GM12874 (cell line): ENCODE measurements around the gene KRTAP5-5.

Source experiments
- TF ChIP-seq, protein P1 (sequence below): IDR thresholded peaks from 2 replicates; pipeline ENCODE4 v1.5.1; 2011; ENCODE audit warnings: low read depth, mild to moderate bottlenecking, control low read depth, low read length, moderate library complexity; ENCODE audit not compliant: insufficient read depth

Gene KRTAP5-5

DNA sequence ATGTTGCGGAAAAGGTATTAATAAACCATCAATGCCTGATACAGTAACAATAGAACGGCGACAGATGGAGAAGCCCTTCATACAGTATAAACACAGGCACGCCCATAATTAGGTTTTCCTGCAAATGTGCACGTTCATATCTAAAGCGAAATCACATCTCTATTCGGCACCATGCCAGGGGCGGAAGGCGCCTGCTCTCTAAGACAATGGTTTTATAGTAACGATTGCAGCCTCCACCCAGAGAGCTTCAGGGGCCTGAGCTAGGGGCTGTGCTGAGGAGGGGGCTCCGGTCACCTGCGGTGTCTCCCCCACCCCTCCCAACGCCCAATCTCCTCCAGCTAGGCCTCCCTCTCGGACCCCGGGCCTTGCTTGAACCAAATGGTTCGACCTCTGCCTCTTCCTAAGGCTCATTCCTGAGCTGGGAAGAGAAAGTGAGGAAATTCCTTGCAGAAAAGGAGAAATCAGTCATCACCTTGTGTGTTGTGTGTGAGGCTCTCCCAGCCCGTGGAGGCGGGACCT lies 9.6 kb downstream of the KRTAP5-5 start:
- TF ChIP-seq, protein P1, sequence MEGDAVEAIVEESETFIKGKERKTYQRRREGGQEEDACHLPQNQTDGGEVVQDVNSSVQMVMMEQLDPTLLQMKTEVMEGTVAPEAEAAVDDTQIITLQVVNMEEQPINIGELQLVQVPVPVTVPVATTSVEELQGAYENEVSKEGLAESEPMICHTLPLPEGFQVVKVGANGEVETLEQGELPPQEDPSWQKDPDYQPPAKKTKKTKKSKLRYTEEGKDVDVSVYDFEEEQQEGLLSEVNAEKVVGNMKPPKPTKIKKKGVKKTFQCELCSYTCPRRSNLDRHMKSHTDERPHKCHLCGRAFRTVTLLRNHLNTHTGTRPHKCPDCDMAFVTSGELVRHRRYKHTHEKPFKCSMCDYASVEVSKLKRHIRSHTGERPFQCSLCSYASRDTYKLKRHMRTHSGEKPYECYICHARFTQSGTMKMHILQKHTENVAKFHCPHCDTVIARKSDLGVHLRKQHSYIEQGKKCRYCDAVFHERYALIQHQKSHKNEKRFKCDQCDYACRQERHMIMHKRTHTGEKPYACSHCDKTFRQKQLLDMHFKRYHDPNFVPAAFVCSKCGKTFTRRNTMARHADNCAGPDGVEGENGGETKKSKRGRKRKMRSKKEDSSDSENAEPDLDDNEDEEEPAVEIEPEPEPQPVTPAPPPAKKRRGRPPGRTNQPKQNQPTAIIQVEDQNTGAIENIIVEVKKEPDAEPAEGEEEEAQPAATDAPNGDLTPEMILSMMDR = no peak

DNA sequence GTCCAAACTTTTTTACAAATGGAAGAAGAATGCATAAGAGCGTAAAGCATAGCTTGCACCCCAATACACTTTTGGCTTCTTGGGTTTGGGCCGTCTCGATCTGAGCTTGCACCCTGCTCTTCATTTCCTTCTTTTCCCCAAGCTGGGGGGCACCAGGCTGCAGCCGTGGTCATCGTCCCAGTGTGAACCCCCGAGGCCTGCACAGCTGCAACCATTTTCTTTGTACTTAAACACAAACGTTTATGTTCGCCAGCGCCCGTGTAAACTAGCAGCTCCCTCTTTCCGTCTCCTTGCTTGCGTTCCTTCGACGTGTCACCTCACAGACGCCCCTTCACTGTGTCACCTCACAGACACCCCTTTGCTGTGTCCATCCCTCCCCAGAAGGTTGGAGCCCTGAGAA lies 10.1 kb downstream of the KRTAP5-5 start:
- TF ChIP-seq, protein P1 = no peak

GRCh38 chr11:1640076-1640946 lies 10.7 kb downstream of the KRTAP5-5 start:
- TF ChIP-seq, protein P1 = peak; percentile 85

GRCh38 chr11:1641096-1641495 lies 11.5 kb downstream of the KRTAP5-5 start:
- TF ChIP-seq, protein P1 = no peak

DNA sequence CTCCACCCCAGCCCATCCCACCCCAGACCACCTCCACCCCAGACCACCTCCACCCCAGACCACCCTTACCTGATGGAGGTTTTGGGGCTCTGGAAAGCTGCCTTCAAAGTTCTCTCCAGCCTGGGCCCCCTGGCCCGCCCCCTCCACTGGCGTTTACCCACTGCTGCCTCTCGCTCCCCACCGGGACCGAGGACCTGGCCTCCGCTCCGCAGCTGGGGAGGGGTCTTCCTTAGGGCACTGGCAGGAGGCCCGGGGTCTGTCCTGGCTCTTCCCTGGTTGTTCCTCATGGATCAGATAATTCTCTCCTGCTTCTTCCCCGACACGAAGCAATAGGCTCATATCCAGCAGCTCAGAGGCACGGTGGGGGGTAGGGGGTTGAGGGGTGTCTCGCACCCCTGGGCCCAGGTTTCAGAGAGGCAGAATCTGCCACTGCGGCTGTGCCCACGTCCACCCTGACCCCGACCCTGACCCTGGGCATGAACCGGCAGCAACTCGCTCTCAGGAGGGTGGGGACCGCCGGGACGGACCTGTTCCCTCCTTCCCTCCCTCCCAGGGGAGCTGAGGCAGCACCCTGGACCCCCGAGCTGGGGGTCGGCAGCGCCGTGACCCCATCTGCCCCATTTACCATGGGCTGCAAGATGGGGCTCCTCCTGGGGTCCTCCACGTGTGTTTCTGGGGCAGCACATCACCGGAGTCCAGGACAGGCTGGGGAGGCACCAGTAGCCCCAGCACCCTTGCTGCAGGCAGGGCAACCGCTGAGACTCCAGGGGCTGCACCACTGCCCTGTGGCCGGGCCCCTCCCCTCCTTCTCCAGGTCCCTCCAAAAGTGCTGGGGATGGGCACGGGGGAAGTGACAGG lies 12.9 kb downstream of the KRTAP5-5 start:
- TF ChIP-seq, protein P1 = no peak

DNA sequence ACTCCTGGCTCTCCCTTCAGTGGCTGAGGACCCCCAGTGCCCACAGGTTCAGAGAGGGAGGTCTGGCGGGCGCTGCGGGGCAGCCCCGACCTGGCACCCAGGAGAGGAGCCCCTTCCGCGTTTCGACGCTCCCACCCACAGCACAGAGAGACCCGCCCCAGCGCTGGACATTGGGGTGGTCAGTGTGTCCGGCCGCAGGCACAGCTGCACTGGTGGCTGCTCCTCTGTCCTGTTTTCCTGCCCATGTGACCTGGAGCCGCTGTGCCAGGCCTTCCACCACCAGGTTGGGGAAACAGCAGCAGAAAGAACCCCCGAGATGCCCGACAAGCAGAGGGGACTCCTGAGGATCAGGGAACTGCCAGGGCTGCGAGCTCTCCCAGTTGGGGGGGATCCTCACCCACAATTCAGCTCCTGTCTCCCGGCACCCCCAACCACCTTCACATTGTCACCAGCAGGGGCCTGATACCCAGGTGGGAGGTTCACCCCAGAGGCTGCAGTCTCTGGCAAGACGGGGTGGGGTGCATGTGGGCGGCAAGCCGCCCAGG lies 13.6 kb downstream of the KRTAP5-5 start:
- TF ChIP-seq, protein P1 = no peak

- TF ChIP-seq, protein P1 = no peak
These were observed 15.2 kb downstream of the KRTAP5-5 start for GRCh38 chr11:1644601-1645356.
